K562 (cell line): ENCODE measurements around the gene NACA2. TPM values are rescaled to one million over a fixed set of nuclear protein-coding genes. Genes with fewer than 3 reads are reported as not detected.

Experiments
- ATAC-seq: fragments of 200-7000 bp; cut with Tn5 transposase; 3 replicates; pipeline ENCODE4 v1.9.1; 2020; ENCODE audit warnings: moderate library complexity
- BruUV-seq: library from RNA; stranded (reverse); fragments of 400-500 nt; replicated peaks from 2 replicates; lab custom pipeline; 2021; lab: Mats Ljungman, UMichigan
- CTCF ChIA-PET: fragments of 300-600 bp; formaldehyde crosslinking; extraction: SDS; loops from one replicate; lab custom pipeline; 2021; ENCODE audit warnings: low intra/inter-chr PET ratio; lab: Yijun Ruan, JAX
- POLR2A ChIA-PET: fragments of 300-600, 350-650 bp; sonication (Branson Sonifier 250); formaldehyde crosslinking; extraction: SDS; loops from one replicate; lab custom pipeline; 2021; ENCODE audit warnings: antibody characterized with exemption, inconsistent platforms; lab: Yijun Ruan, JAX
- DNase-seq, 4 experiments: peaks; one replicate each; pipeline versions ENCODE4 v3.0.0 to v3.0.0-alpha.2; 2011 to 2018; ENCODE audit warnings: low spot score in 3 of 4, mixed read lengths in 3 of 4; ENCODE audit errors: extremely low read depth in 1 of 4
- FAIRE-seq: peaks from 2 replicates; lab custom pipeline; 2011; peaks lifted over from hg19 to GRCh38; lab: Jason Lieb, UNC
- H2AFZ ChIP-seq: 2 replicates; pipeline ENCODE4 v1.6.0; 2011; ENCODE audit warnings: low read depth, low read length, control low read depth, inconsistent platforms
- H3K27ac ChIP-seq: fragments of 200-600 bp; 3 replicates; pipeline ENCODE4 v1.8.0; 2011; ENCODE audit warnings: low read depth, mild to moderate bottlenecking, control low read depth, inconsistent platforms, low read length, moderate library complexity, mixed read lengths; ENCODE audit errors: extremely low read depth
- H3K27me3 ChIP-seq, 2 experiments: fragments of 300-600 bp in 1 of 2; 2 replicates in 1 of 2; 3 replicates in 1 of 2; pipeline versions ENCODE4 v1.6.0 to v1.8.0; 2011; ENCODE audit warnings: inconsistent platforms in 2 of 2, low read length in 2 of 2, mild to moderate bottlenecking in 1 of 2, mixed read lengths in 1 of 2, moderate library complexity in 1 of 2; ENCODE audit not compliant: control insufficient read depth in 2 of 2, insufficient read depth in 2 of 2
- H3K36me3 ChIP-seq: fragments of 300-600 bp; 3 replicates; pipeline ENCODE4 v1.8.0; 2011; ENCODE audit warnings: mild to moderate bottlenecking, low read length, inconsistent platforms; ENCODE audit not compliant: control insufficient read depth, insufficient read depth
- H3K4me1 ChIP-seq, 2 experiments: fragments of 200-600 bp in 1 of 2; replicated peaks in 1 of 2; 2 replicates in 1 of 2; 3 replicates in 1 of 2; pipeline versions ENCODE4 v1.5.1 to v1.8.0; 2011; ENCODE audit warnings: inconsistent platforms in 2 of 2, low read length in 2 of 2, mild to moderate bottlenecking in 1 of 2, mixed read lengths in 1 of 2, moderate library complexity in 1 of 2; ENCODE audit not compliant: control insufficient read depth in 2 of 2, insufficient read depth in 2 of 2
- H3K4me2 ChIP-seq: 2 replicates; pipeline ENCODE4 v1.6.1; 2011; ENCODE audit warnings: low read length, control low read depth, inconsistent platforms, mixed read lengths; ENCODE audit not compliant: insufficient read depth
- H3K4me3 ChIP-seq: fragments of 200-600 bp; sonication (generic), shearing (Covaris generic); 2 replicates; pipeline ENCODE4 v1.5.1; 2016; ENCODE audit warnings: control low read depth, inconsistent platforms
- H3K79me2 ChIP-seq: fragments of 200-600 bp; 3 replicates; pipeline ENCODE4 v1.8.0; 2011; ENCODE audit warnings: low read length, inconsistent platforms; ENCODE audit not compliant: control insufficient read depth, insufficient read depth
- H3K9ac ChIP-seq, 2 experiments: 2 replicates each; pipeline versions ENCODE4 v1.6.0 to v1.6.1; 2011; ENCODE audit warnings: low read depth in 2 of 2, low read length in 2 of 2, control low read depth in 1 of 2, inconsistent platforms in 1 of 2, mild to moderate bottlenecking in 1 of 2, mixed read lengths in 1 of 2; ENCODE audit not compliant: insufficient read depth in 1 of 2
- H3K9me1 ChIP-seq: one replicate; pipeline ENCODE4 v1.6.0; 2011; ENCODE audit warnings: inconsistent platforms, mild to moderate bottlenecking, low read length, moderate library complexity; ENCODE audit not compliant: control insufficient read depth, insufficient read depth
- H3K9me3 ChIP-seq: replicated peaks from 2 replicates; pipeline ENCODE4 v1.5.1; 2011; ENCODE audit warnings: low read depth, low read length, inconsistent platforms; ENCODE audit not compliant: control insufficient read depth, insufficient read depth
- H4K20me1 ChIP-seq: replicated peaks from 2 replicates; pipeline ENCODE4 v1.6.1; 2011; ENCODE audit warnings: low read length, inconsistent platforms, mixed read lengths; ENCODE audit not compliant: control insufficient read depth, insufficient read depth
- ARNT ChIP-seq, 2 experiments: fragments of 450-650 bp; IDR thresholded peaks; 2 replicates each; pipeline ENCODE4 v1.6.1; 2016; ENCODE audit warnings: mild to moderate bottlenecking in 1 of 2
- CBX3 ChIP-seq, 2 experiments: IDR thresholded peaks; 1 replicate in 1 of 2; 2 replicates in 1 of 2; pipeline ENCODE4 v1.6.1; 2012; ENCODE audit warnings: inconsistent platforms in 2 of 2, low read length in 2 of 2, borderline replicate concordance in 1 of 2, control low read depth in 1 of 2
- CBX5 ChIP-seq: IDR thresholded peaks from 2 replicates; pipeline ENCODE4 v1.6.1; 2014; ENCODE audit warnings: low read depth, borderline replicate concordance
- EHMT2 ChIP-seq: fragments of 450-650 bp; IDR thresholded peaks from 2 replicates; pipeline ENCODE4 v1.6.1; 2018; ENCODE audit warnings: antibody characterized with exemption
- ETS2 ChIP-seq: IDR thresholded peaks from 2 replicates; pipeline ENCODE4 v1.6.1; 2016; ENCODE audit warnings: borderline replicate concordance, missing genetic modification characterization, mild to moderate bottlenecking, moderate library complexity, missing compliant biosample characterization; ENCODE audit not compliant: poor library complexity, severe bottlenecking
- MLLT1 ChIP-seq, 2 experiments: fragments of 450-650 bp; IDR thresholded peaks; 2 replicates each; pipeline ENCODE4 v1.6.1; 2016
- POLR3G ChIP-seq: IDR thresholded peaks from 2 replicates; pipeline ENCODE4 v1.6.1; 2011; ENCODE audit not compliant: insufficient read length, insufficient replicate concordance; ENCODE audit errors: extremely low read depth
- TRIM24 ChIP-seq, 2 experiments: fragments of 450-650 bp; IDR thresholded peaks; 2 replicates each; pipeline ENCODE4 v1.6.1; 2016
- TRIM28 ChIP-seq: fragments of 450-650 bp; IDR thresholded peaks from 2 replicates; pipeline ENCODE4 v1.6.1; 2017
- XRCC3 ChIP-seq: fragments of 450-650 bp; IDR thresholded peaks from 2 replicates; pipeline ENCODE4 v1.6.1; 2017; ENCODE audit warnings: mild to moderate bottlenecking, moderate library complexity
- ZEB2 ChIP-seq: fragments of 450-650 bp; IDR thresholded peaks from 2 replicates; pipeline ENCODE4 v1.6.1; 2016
- ZNF280B ChIP-seq: fragments of 250-450 bp; sonication (Bioruptor Pico); IDR thresholded peaks from 2 replicates; pipeline ENCODE4 v1.5.1; 2021; ENCODE audit warnings: mild to moderate bottlenecking
- WGBS: fragments of 100-300 bp; shearing (Covaris generic); methylation state at CpG from one replicate; pipeline ENCODE4 v1.1.6; 2016; ENCODE audit warnings: low coverage, mixed read lengths; ENCODE audit not compliant: insufficient coverage; ENCODE audit errors: missing lambda C conversion rate; 5-methylcytosine and 5-hydroxymethylcytosine counted together
- in situ Hi-C: fragments of 300-500 bp; cut with MboI; formaldehyde crosslinking; loops from 4 replicates; pipeline ENCODE4 v1.15.0; 2018; ENCODE audit warnings: inconsistent platforms, mixed read lengths
- intact Hi-C: fragments of 100-400 bp; cut with micrococcal nuclease; formaldehyde crosslinking; loops from 2 replicates; pipeline ENCODE4 v1.14.2; 2022
- polyA plus RNA-seq, 8 experiments: library from polyadenylated mRNA; depleted of rRNA in 4 of 8; stranded (reverse) in 5 of 8; unstranded in 3 of 8; fragments of >200 nt; fragmentation: Nextera tagmentation in 2 of 8; fragmentation: Illumina TruSeq in 1 of 8; extraction: Ambion mirVana in 2 of 8; extraction: Trizol in 1 of 8; gene quantifications; 2 replicates each; pipeline versions ENCODE4 v1.2.1 to v1.2.3, GENCODE V29; 2011 to 2014; ENCODE audit warnings: inconsistent platforms in 1 of 8, missing spikeins in 1 of 8
- total RNA-seq, 7 experiments: library from RNA; depleted of rRNA in 6 of 7; stranded (reverse); fragments of >200 nt in 6 of 7; fragmentation: Illumina TruSeq in 2 of 7; extraction: Trizol in 2 of 7; gene quantifications; 2 replicates each; pipeline versions ENCODE4 v1.2.1 to v1.2.3, GENCODE V29; 2011 to 2021; ENCODE audit warnings: low replicate concordance in 1 of 7
- TF ChIP-seq, protein P1 (sequence below), 3 experiments: fragments of 200-800 bp in 1 of 3; fragments of 250-450 bp in 1 of 3; fragments of 450-650 bp in 1 of 3; sonication (Bioruptor Pico) in 1 of 3; sonication (Bioruptor generic) in 1 of 3; formaldehyde crosslinking in 1 of 3; IDR thresholded peaks; 2 replicates each; pipeline versions ENCODE4 v1.6.1 to v1.8.0; 2016 to 2022; ENCODE audit warnings: mild to moderate bottlenecking in 2 of 3, missing genetic modification characterization in 2 of 3, missing compliant biosample characterization in 1 of 3, moderate library complexity in 1 of 3
- TF ChIP-seq, protein P2 (sequence below): fragments of 450-650 bp; IDR thresholded peaks from 2 replicates; pipeline ENCODE4 v1.6.1; 2018; ENCODE audit warnings: mild to moderate bottlenecking, low read depth; ENCODE audit not compliant: partially characterized antibody

The NACA2 gene
- total and polyA plus RNA-seq, 9 of the 15 experiments (the other 6 are each of a cell fraction or from before 2014, with no cell fraction given): 0.13 to 0.29 (median 0.23) TPM; not detected in 4

DNA sequence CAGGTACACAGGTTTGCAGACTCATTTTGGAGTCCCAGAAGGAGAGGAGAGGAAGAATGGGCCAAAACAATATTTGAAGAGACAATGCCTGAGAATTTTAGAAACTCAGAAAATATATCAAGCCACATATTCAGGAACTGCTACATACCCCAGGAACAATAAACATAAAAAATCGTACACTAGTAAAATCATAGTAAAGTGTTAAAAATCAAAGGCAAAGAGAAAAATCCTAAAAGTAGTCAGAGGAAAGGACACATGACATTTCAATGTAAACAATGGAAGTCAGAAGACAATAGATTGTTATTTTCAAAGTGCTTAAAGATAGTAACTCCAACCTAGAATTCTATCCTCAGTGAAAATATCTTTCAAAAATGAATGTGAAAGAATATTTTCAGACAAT is 28.5 kb upstream of the NACA2 start:
- DNase-seq: no peak
- no peaks in the 10 kb centered on the region; the same call in 1 of the 2 replicates for H3K9me3 ChIP-seq
- no peak for ATAC-seq
- H3K4me1 ChIP-seq: no peaks in the 10 kb centered on the region; a peak in 2 of 5 replicates
- H3K27me3 ChIP-seq: no peaks in the 10 kb centered on the region
- ChIA-PET POLR2A (no interaction called here), CTCF (no interaction called here)
- no peaks in the 10 kb centered on the region for H3K79me2 ChIP-seq
- no peak overlapping the region for H3K4me2 ChIP-seq
- H4K20me1 ChIP-seq: no peaks in the 10 kb centered on the region
- H3K4me3 ChIP-seq: no peak overlapping the region
- intact Hi-C loops: no loop called here
- no peak overlapping the region for H3K27ac ChIP-seq
- 7% methylated on average over 1 of the region's 1 CpG for WGBS
- H3K9ac ChIP-seq: no peak overlapping the region
- peak; percentile 32 for FAIRE-seq
- no TSS peak for BruUV-seq
- in situ Hi-C loops: no loop called here
- no peaks in the 10 kb centered on the region for H3K36me3 ChIP-seq
- TF ChIP-seq POLR3G (no peak), ZNF280B (CRISPR knock-in tag) (0 out of 2 replicates have a peak, but pooled peaks have one; percentile 80), EHMT2 (peak; percentile 50; the same call in 1 of the 2 replicates), TRIM24 (IDR thresholded peaks at IDR 0.05) (peak; percentile 16 to 73; a peak in 2 of 4 replicates), MLLT1 (IDR thresholded peaks at IDR 0.05) (0 out of 4 replicates have a peak, but pooled peaks of 1 of the 2 experiments have one; percentile 24), TRIM28 (peak; percentile 99), XRCC3 (peak; percentile 81; the same call in 1 of the 2 replicates), ARNT (IDR thresholded peaks at IDR 0.05) (no peak), ETS2 (tag) (no peak), ZEB2 (0 out of 2 replicates have a peak, but pooled peaks have one; percentile 33), CBX3 (IDR thresholded peaks at IDR 0.05; ENCODE audit: borderline replicate concordance in 1 of 2, low read length in 2 of 2) (peak in 1 of 2 experiments; percentile 98; a peak in 2 of 3 replicates), CBX5 (peak; percentile 86)
- TF ChIP-seq, protein P1, sequence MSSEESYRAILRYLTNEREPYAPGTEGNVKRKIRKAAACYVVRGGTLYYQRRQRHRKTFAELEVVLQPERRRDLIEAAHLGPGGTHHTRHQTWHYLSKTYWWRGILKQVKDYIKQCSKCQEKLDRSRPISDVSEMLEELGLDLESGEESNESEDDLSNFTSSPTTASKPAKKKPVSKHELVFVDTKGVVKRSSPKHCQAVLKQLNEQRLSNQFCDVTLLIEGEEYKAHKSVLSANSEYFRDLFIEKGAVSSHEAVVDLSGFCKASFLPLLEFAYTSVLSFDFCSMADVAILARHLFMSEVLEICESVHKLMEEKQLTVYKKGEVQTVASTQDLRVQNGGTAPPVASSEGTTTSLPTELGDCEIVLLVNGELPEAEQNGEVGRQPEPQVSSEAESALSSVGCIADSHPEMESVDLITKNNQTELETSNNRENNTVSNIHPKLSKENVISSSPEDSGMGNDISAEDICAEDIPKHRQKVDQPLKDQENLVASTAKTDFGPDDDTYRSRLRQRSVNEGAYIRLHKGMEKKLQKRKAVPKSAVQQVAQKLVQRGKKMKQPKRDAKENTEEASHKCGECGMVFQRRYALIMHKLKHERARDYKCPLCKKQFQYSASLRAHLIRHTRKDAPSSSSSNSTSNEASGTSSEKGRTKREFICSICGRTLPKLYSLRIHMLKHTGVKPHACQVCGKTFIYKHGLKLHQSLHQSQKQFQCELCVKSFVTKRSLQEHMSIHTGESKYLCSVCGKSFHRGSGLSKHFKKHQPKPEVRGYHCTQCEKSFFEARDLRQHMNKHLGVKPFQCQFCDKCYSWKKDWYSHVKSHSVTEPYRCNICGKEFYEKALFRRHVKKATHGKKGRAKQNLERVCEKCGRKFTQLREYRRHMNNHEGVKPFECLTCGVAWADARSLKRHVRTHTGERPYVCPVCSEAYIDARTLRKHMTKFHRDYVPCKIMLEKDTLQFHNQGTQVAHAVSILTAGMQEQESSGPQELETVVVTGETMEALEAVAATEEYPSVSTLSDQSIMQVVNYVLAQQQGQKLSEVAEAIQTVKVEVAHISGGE (CRISPR knock-in tag; IDR thresholded peaks at IDR 0.05): peak in 1 of 3 experiments; percentile 72; a peak in 1 of 6 replicates
- TF ChIP-seq, protein P2, sequence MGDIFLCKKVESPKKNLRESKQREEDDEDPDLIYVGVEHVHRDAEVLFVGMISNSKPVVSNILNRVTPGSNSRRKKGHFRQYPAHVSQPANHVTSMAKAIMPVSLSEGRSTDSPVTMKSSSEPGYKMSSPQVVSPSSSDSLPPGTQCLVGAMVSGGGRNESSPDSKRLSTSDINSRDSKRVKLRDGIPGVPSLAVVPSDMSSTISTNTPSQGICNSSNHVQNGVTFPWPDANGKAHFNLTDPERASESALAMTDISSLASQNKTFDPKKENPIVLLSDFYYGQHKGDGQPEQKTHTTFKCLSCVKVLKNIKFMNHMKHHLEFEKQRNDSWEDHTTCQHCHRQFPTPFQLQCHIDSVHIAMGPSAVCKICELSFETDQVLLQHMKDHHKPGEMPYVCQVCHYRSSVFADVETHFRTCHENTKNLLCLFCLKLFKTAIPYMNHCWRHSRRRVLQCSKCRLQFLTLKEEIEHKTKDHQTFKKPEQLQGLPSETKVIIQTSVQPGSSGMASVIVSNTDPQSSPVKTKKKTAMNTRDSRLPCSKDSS: peak; percentile 94
- H3K9me1 ChIP-seq: no peaks in the 10 kb centered on the region
- H2AFZ ChIP-seq: no peak overlapping the region
